ENCODE results near the gene PPP1CA. TPM values are rescaled to one million over a fixed set of nuclear protein-coding genes. Genes with fewer than 3 reads are reported as not detected.

PPP1CA gene
- total and polyA plus RNA-seq, 2 donors (not counting 1 experiment from before 2014, with no cell fraction given): 218 to 251 TPM

DNA sequence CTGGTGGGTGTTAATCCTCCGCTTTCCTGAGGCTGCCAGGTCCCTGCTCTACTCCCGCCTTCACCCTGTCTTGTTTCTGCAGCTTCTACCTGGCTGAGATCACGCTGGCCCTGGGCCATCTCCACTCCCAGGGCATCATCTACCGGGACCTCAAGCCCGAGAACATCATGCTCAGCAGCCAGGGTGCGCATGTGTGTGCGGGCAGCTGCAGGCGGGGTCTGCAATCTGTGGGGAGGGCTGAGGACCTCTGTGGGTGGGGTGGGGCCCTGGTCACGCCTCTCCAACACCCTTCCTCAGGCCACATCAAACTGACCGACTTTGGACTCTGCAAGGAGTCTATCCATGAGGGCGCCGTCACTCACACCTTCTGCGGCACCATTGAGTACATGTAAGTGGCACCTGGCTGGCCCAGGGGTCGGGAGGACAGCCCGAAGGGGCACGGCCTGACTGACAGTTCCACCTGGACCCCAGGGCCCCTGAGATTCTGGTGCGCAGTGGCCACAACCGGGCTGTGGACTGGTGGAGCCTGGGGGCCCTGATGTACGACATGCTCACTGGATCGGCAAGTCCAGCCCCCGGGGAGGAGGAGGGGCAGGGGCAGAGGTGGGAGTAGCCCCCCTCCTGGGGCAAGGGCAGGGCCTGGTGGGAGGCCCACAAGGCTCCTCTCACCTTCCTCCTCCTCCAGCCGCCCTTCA lies 31.1 kb upstream of the PPP1CA start:
- DNase-seq (no peak), ATAC-seq (ENCODE audit: low read depth) (no peak)
- intact Hi-C loops (cut with micrococcal nuclease): no loop called here
- no peak overlapping the region for H3K4me3 Mint-ChIP-seq
- Histone ChIP-seq H3K27ac (ENCODE audit: low read length in 2 of 2) (peak overlapping the region in 1 of 2 donors; percentile 29), H3K9me3 (ENCODE audit: control extremely low read depth in 1 of 3, control insufficient read depth in 2 of 3, insufficient read depth in 1 of 3, low read length in 2 of 3) (peaks cover 0 to 3% (median 0%) of the 10 kb centered on the region in 3 donors), H2AFZ (ENCODE audit: insufficient read depth, low read depth, low read length, poor library complexity, severe bottlenecking) (no peak overlapping the region), H3K27me3 (replicated peaks in 1 of 4; ENCODE audit: control extremely low read depth in 1 of 4, control insufficient read depth in 3 of 4, insufficient read depth in 4 of 4, low read length in 3 of 4) (no peaks in the 10 kb centered on the region), H3K4me2 (replicated peaks; ENCODE audit: low read depth, low read length, poor library complexity, severe bottlenecking) (peak overlapping the region; percentile 32), H4K20me1 (ENCODE audit: control insufficient read depth, insufficient read depth, low read length, poor library complexity, severe bottlenecking) (peaks cover 89% of the 10 kb centered on the region), H3K4me3 (ENCODE audit: control extremely low read depth in 1 of 5, extremely low read depth in 1 of 5, insufficient read depth in 1 of 5, low read depth in 2 of 5, low read length in 4 of 5) (no peak overlapping the region), H3K79me2 (ENCODE audit: control insufficient read depth, insufficient read depth, low read length) (peaks cover 87% of the 10 kb centered on the region), H3K4me1 (ENCODE audit: control insufficient read depth in 2 of 2, insufficient read depth in 2 of 2, low read length in 2 of 2) (peaks cover 38 to 74% of the 10 kb centered on the region in 2 donors), H3K9ac (ENCODE audit: low read length) (no peak overlapping the region), H3K36me3 (replicated peaks in 1 of 2; ENCODE audit: control extremely low read depth in 1 of 2, control insufficient read depth in 1 of 2, extremely low read depth in 1 of 2, insufficient read depth in 2 of 2, low read length in 1 of 2) (peaks cover 0 to 56% of the 10 kb centered on the region in 2 experiments)
- peak overlapping the region; percentile 83 for H3K27ac Mint-ChIP-seq
- peaks cover 74% of the 10 kb centered on the region for H3K4me1 Mint-ChIP-seq
- CTCF ChIA-PET: interaction anchor here (1.3 to 4.4 kb wide), 3 partner anchors 14 to 35 kb away, joined by 3 to 17 read pairs (median 6); partner anchors contain the start of gene PPP1CA
- no peak for TF ChIP-seq EZH2 (IDR thresholded peaks at IDR 0.05; ENCODE audit: borderline replicate concordance, insufficient read depth, low read depth, low read length, poor library complexity, severe bottlenecking)
- TF ChIP-seq, protein P1, sequence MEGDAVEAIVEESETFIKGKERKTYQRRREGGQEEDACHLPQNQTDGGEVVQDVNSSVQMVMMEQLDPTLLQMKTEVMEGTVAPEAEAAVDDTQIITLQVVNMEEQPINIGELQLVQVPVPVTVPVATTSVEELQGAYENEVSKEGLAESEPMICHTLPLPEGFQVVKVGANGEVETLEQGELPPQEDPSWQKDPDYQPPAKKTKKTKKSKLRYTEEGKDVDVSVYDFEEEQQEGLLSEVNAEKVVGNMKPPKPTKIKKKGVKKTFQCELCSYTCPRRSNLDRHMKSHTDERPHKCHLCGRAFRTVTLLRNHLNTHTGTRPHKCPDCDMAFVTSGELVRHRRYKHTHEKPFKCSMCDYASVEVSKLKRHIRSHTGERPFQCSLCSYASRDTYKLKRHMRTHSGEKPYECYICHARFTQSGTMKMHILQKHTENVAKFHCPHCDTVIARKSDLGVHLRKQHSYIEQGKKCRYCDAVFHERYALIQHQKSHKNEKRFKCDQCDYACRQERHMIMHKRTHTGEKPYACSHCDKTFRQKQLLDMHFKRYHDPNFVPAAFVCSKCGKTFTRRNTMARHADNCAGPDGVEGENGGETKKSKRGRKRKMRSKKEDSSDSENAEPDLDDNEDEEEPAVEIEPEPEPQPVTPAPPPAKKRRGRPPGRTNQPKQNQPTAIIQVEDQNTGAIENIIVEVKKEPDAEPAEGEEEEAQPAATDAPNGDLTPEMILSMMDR (IDR thresholded peaks at IDR 0.05): no peak
- no peaks in the 10 kb centered on the region for H3K27me3 Mint-ChIP-seq
- no peaks in the 10 kb centered on the region for H3K9me3 Mint-ChIP-seq (ENCODE audit: insufficient read depth)
- 85% methylated on average over 16 of the region's 22 CpGs for WGBS (ENCODE audit: insufficient coverage)
- POLR2A ChIA-PET: interaction anchor here (0.7 to 9.5 kb wide), 10 partner anchors 8 to 80 kb away, joined by 3 to 215 read pairs (median 30); partner anchors contain the start of genes AIP, PITPNM1, POLD4 and PPP1CA

Measured in B cell (primary cell).